CD4-positive, alpha-beta memory T cell (primary cell): ENCODE data around the gene CSNK2B. TPM values are rescaled to one million over a fixed set of nuclear protein-coding genes. Genes with fewer than 3 reads are reported as not detected.

Experiments used
- CTCF ChIA-PET: fragments of 350-600 bp; sonication (Branson Sonifier 250); formaldehyde crosslinking; loops from one replicate; lab custom pipeline; 2021; ENCODE audit warnings: inconsistent platforms; ENCODE audit not compliant: partially characterized antibody; lab: Charles Lee
- POLR2A ChIA-PET: fragments of 350-600 bp; sonication (Branson Sonifier 250); formaldehyde crosslinking; loops from one replicate; lab custom pipeline; 2021; ENCODE audit not compliant: partially characterized antibody; lab: Charles Lee
- DNase-seq, 5 donors: peaks; one replicate each; pipeline versions ENCODE4 v3.0.0 to v3.0.0-alpha.2; 2020 to 2022; ENCODE audit warnings: mixed read lengths in 1 of 5
- H3K27ac ChIP-seq: one replicate; pipeline ENCODE4 v1.7.0; 2013; ENCODE audit warnings: low read depth, low read length
- H3K27me3 ChIP-seq: 2 replicates; pipeline ENCODE4 v1.7.0; 2013; ENCODE audit warnings: mild to moderate bottlenecking, low read length, moderate library complexity; ENCODE audit not compliant: insufficient read depth
- H3K36me3 ChIP-seq: 2 replicates; pipeline ENCODE4 v1.7.0; 2013; ENCODE audit warnings: mild to moderate bottlenecking, low read length, moderate library complexity; ENCODE audit not compliant: insufficient read depth
- H3K4me1 ChIP-seq: 2 replicates; pipeline ENCODE4 v1.7.0; 2013; ENCODE audit warnings: mild to moderate bottlenecking, low read length, moderate library complexity; ENCODE audit not compliant: insufficient read depth
- H3K4me3 ChIP-seq, 2 donors: one replicate each; pipeline ENCODE4 v1.7.0; 2013; ENCODE audit warnings: low read length in 2 of 2, mild to moderate bottlenecking in 1 of 2
- H3K9me3 ChIP-seq, 2 donors: one replicate each; pipeline ENCODE4 v1.7.0; 2013; ENCODE audit warnings: low read length in 2 of 2, control low read depth in 1 of 2; ENCODE audit not compliant: control insufficient read depth in 1 of 2
- H3K27ac Mint-ChIP-seq, 7 donors: one replicate each; pipeline ENCODE4 v1.8.0; 2020 to 2021; ENCODE audit warnings: mixed read lengths in 7 of 7, mild to moderate bottlenecking in 6 of 7, inconsistent platforms in 3 of 7, moderate library complexity in 3 of 7
- H3K27me3 Mint-ChIP-seq, 2 donors: one replicate each; pipeline ENCODE4 v1.8.0; 2020 to 2021; ENCODE audit warnings: mixed read lengths in 2 of 2
- H3K36me3 Mint-ChIP-seq, 2 donors: one replicate each; pipeline ENCODE4 v1.8.0; 2020 to 2021; ENCODE audit warnings: mixed read lengths in 2 of 2, inconsistent platforms in 1 of 2, mild to moderate bottlenecking in 1 of 2
- H3K4me1 Mint-ChIP-seq, 4 donors: one replicate each; pipeline ENCODE4 v1.8.0; 2020 to 2021; ENCODE audit warnings: mixed read lengths in 4 of 4, mild to moderate bottlenecking in 1 of 4
- H3K4me3 Mint-ChIP-seq, 8 donors: one replicate each; pipeline ENCODE4 v1.8.0; 2020 to 2021; ENCODE audit warnings: mixed read lengths in 8 of 8, mild to moderate bottlenecking in 7 of 8, moderate library complexity in 6 of 8, inconsistent platforms in 3 of 8
- H3K9me3 Mint-ChIP-seq, 8 donors: one replicate each; pipeline ENCODE4 v1.8.0; 2020 to 2021; ENCODE audit warnings: mixed read lengths in 8 of 8, mild to moderate bottlenecking in 5 of 8, inconsistent platforms in 3 of 8, moderate library complexity in 1 of 8
- intact Hi-C: fragments of 100-400 bp; cut with micrococcal nuclease; formaldehyde crosslinking; loops from one replicate; pipeline ENCODE4 v1.15.1; 2023
- polyA plus RNA-seq, 2 donors: library from polyadenylated mRNA; unstranded; fragments of 300-500 nt; fragmentation: Illumina TruSeq; gene quantifications; one replicate each; pipeline ENCODE4 v1.2.3, GENCODE V29; 2021
- total RNA-seq, 2 experiments: library from RNA; stranded (reverse); gene quantifications; one replicate each; pipeline ENCODE4 v1.2.3, GENCODE V29; 2021

CSNK2B gene
- total and polyA plus RNA-seq, 4 experiments from 2014 or later, result 141 to 232 (median 166) TPM

DNA sequence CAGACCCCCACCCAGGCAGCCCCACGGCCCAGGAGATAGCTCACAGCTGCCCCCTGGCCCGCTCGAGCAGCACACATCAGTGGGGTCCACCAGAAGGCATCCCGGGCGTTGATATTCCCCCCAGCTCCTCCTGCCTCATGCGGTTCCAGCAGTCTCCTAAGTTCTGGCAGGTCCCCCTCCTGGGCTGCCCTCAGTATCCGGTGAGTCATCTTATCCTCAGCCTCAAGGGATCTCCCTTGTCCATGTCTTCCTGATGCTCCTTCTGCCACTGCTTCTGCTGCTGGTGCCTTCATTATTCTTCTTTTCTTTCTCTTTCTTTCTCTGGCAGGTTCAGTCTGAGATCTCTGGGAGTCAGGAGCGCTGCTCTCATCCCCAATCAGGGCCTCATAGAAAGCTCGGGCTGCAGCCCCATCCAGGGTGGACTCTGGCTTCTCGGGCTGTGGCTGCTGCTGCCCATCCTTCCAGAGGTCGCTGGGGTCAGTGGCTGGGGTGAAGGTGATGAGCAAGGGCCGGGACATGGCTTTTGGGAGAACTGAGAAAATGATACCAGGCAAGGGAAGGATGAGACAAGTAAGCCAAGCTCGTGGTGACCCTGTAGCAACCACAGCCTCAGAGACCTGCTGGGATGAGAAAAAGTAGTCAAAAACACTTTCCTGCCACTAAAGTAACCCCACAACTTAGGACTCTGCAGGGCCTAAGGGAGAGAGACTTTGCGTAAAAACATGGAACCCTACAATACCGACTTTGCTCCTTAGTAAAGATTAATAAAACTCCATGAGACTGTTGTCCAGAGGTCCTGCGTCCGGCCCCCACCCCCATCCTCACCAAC lies 1.7 kb upstream of the CSNK2B start:
- peak overlapping the region; percentile 94 to 100 (median 99) for H3K27ac Mint-ChIP-seq
- Histone ChIP-seq H3K9me3 (no peaks in the 10 kb centered on the region), H3K36me3 (peaks cover 32% of the 10 kb centered on the region), H3K4me1 (peaks cover 68% of the 10 kb centered on the region), H3K27ac (peak overlapping the region; percentile 92), H3K27me3 (no peaks in the 10 kb centered on the region), H3K4me3 (peak overlapping the region; percentile 94 to 96)
- DNase-seq, result peak in 1 of 5 donors; percentile 58
- peaks cover 0 to 2% (median 0%) of the 10 kb centered on the region in 8 donors for H3K9me3 Mint-ChIP-seq
- H3K27me3 Mint-ChIP-seq, result no peaks in the 10 kb centered on the region
- intact Hi-C loops, result loop anchor here (2.0 to 10.0 kb wide), 5 partner anchors 17 to 1541 kb away; partner anchors contain the start of genes AGPAT1, ATP6V1G2, HSD17B8 and LY6G5C
- ChIA-PET CTCF (interaction anchor here (0.8 to 4.6 kb wide), 6 partner anchors 11 to 143 kb away, joined by 3 to 28 read pairs (median 4); partner anchors contain the start of genes APOM, BAG6, LSM2 and TNF), POLR2A (interaction anchor here (0.7 to 8.6 kb wide), 30 partner anchors 11 to 1612 kb away, joined by 3 to 269 read pairs (median 4); partner anchors contain the start of genes ABHD16A, APOM, BAG6 and DDX39B)
- peaks cover 33 to 64% of the 10 kb centered on the region in 2 donors for H3K36me3 Mint-ChIP-seq
- H3K4me3 Mint-ChIP-seq, result peak overlapping the region; percentile 89 to 100 (median 96)
- peaks cover 39 to 82% (median 59%) of the 10 kb centered on the region in 4 donors for H3K4me1 Mint-ChIP-seq

DNA sequence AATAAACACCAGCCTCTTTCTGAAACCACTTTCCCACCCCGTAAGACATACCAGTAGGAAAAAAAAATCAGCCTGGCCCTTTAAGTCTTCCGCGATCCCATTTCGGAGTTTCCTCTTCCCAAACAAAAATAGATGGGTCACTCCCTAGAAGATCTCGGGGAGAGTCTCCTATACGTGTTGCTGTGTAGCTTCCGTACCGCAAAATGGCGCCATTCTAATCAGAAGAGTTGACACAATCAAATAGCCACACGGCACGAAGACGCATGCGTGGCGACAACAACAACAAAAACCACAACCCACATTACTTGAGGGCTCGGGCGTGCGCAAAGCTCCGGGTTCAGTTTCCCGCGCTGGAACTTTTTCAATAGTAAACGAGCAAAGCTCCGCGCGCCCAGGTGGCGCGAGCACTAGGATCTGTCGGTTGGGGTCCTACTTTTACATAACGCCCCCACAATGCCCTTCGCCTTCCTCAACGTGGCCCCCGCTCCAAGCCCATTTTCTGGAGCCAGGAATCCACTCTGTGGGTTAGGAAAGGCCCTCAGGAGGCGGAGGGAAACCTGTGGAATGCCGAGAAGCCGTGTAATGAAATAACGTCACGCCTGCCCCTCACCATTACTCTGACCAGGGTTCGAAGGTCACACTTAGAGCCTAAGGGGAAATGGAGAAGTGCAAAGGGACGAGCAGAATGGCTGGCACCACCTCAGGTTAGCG lies 935 bp upstream of the CSNK2B start, which contains the start of gene GPANK1:
TSS of gene GPANK1 (minus strand) at position 208 of the 711 bp plus-strand sequence. CDS start 519 bp downstream, outside the sequence.
- H3K27ac ChIP-seq, result peak within 1 kb of the TSS; percentile 92
- DNase-seq, result peak; percentile 89 to 96 (median 91)
- H3K4me3 ChIP-seq, result peak within 1 kb of the TSS; percentile 94 to 96
- Mint-ChIP-seq H3K9me3 (peaks cover 0 to 2% (median 0%) of the 10 kb centered on the region in 8 donors), H3K27ac (peak within 1 kb of the TSS; percentile 94 to 100 (median 99)), H3K36me3 (peaks cover 39 to 66% of the 10 kb centered on the region in 2 donors), H3K4me1 (peaks cover 35 to 74% (median 52%) of the 10 kb centered on the region in 4 donors), H3K4me3 (peak within 1 kb of the TSS; percentile 89 to 100 (median 96)), H3K27me3 (no peaks in the 10 kb centered on the region)
- H3K9me3 ChIP-seq, result no peaks in the 10 kb centered on the region
- intact Hi-C loops, result loop anchor here (1.0 to 10.0 kb wide), 13 partner anchors 13 to 1540 kb away; partner anchors contain the start of genes ABHD16A, AGPAT1, ATP6V1G2 and BAG6
- no peaks in the 10 kb centered on the region for H3K27me3 ChIP-seq
- peaks cover 60% of the 10 kb centered on the region for H3K4me1 ChIP-seq
- CTCF ChIA-PET, result interaction anchor here (0.7 to 4.6 kb wide), 6 partner anchors 11 to 142 kb away, joined by 3 to 28 read pairs (median 4); partner anchors contain the start of genes APOM, BAG6, LSM2 and LY6G5C
- POLR2A ChIA-PET, result interaction anchor here (0.7 to 8.6 kb wide), 30 partner anchors 11 to 1611 kb away, joined by 3 to 269 read pairs (median 4); partner anchors contain the start of genes ABHD16A, APOM, BAG6 and DDX39B
- peaks cover 40% of the 10 kb centered on the region for H3K36me3 ChIP-seq

DNA sequence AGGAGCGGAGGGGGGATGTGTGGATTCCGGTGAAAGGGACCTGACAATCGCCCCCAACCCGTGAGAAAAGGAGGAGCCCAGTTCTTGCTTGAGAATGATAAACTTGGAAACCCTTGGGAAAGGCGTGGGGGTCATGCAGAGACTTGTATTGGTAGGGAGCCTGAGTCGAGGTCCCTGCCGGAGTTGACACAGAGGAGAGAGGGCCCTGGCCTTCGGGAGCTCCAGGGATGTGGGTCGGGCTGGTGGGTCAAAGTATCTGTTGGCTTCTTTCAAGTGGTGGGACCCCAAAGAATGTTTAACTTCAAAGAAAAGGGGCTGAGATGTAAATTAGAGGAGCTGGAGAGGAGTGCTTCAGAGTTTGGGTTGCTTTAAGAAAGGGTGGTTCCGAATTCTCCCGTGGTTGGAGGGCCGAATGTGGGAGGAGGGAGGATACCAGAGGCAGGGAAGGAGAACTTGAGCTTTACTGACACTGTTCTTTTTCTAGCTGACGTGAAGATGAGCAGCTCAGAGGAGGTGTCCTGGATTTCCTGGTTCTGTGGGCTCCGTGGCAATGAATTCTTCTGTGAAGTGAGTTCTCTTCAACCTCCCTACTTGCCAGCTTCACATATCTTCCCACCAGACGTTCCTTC lies 571 bp downstream of the CSNK2B start:
- Histone ChIP-seq H3K4me3 (peak overlapping the region; percentile 94 to 96), H3K9me3 (no peaks in the 10 kb centered on the region), H3K4me1 (peaks cover 52% of the 10 kb centered on the region), H3K27me3 (no peaks in the 10 kb centered on the region), H3K27ac (peak overlapping the region; percentile 92), H3K36me3 (peaks cover 55% of the 10 kb centered on the region)
- Mint-ChIP-seq H3K27me3 (no peaks in the 10 kb centered on the region), H3K27ac (peak overlapping the region; percentile 94 to 100 (median 99)), H3K36me3 (peaks cover 47 to 72% of the 10 kb centered on the region in 2 donors), H3K4me1 (peaks cover 29 to 60% (median 45%) of the 10 kb centered on the region in 4 donors), H3K4me3 (peak overlapping the region; percentile 89 to 100 (median 96)), H3K9me3 (no peaks in the 10 kb centered on the region)
- POLR2A ChIA-PET, result interaction anchor here (0.6 to 8.6 kb wide), 11 partner anchors 13 to 236 kb away, joined by 3 to 269 read pairs (median 4); partner anchors contain the start of genes ABHD16A, APOM, BAG6 and HSPA1B
- DNase-seq, result no peak
- intact Hi-C loops, result loop anchor here (5.0 to 10.0 kb wide), 2 partner anchors 231 to 1538 kb away; partner anchors contain the start of genes EHMT2, HSD17B8, RING1 and RXRB
- CTCF ChIA-PET, result interaction anchor here (1.0 to 4.6 kb wide), 3 partner anchors 13 to 164 kb away, joined by 3 to 28 read pairs (median 3); partner anchors contain the start of genes APOM, BAG6 and DDX39B

GRCh38 chr6:31669676-31670075 lies 3.8 kb downstream of the CSNK2B start, which contains the start of gene LY6G5B:
Gene LY6G5B (plus strand): TSS chr6:31669976. CDS start chr6:31670951, 975 bp downstream.
- Histone ChIP-seq H3K27me3 (no peaks in the 10 kb centered on the region), H3K36me3 (peaks cover 66% of the 10 kb centered on the region), H3K4me3 (no peak within 1 kb of the TSS), H3K27ac (no peak within 1 kb of the TSS), H3K4me1 (peaks cover 29% of the 10 kb centered on the region), H3K9me3 (no peaks in the 10 kb centered on the region)
- POLR2A ChIA-PET, result interaction anchor here (3.3 kb wide), 1 partner anchor 18 kb away, joined by 16 read pairs; the partner anchor contains the start of gene BAG6
- no peak for DNase-seq
- H3K27me3 Mint-ChIP-seq, result no peaks in the 10 kb centered on the region
- peak within 1 kb of the TSS in 1 of 8 donors; percentile 39 for H3K4me3 Mint-ChIP-seq
- peaks cover 14 to 32% (median 23%) of the 10 kb centered on the region in 4 donors for H3K4me1 Mint-ChIP-seq
- intact Hi-C loops, result loop anchor here (5.0 to 10.0 kb wide), 2 partner anchors 228 to 1535 kb away; partner anchors contain the start of genes EHMT2, HSD17B8, RING1 and RXRB
- no peaks in the 10 kb centered on the region for H3K9me3 Mint-ChIP-seq
- H3K36me3 Mint-ChIP-seq, result peaks cover 47 to 68% of the 10 kb centered on the region in 2 donors
- CTCF ChIA-PET, result interaction anchor here (2.5 kb wide), 1 partner anchor 11 kb away, joined by 8 read pairs; the partner anchor contains the start of gene LY6G5C
- H3K27ac Mint-ChIP-seq, result peak within 1 kb of the TSS; percentile 13 to 70 (median 57)

DNA sequence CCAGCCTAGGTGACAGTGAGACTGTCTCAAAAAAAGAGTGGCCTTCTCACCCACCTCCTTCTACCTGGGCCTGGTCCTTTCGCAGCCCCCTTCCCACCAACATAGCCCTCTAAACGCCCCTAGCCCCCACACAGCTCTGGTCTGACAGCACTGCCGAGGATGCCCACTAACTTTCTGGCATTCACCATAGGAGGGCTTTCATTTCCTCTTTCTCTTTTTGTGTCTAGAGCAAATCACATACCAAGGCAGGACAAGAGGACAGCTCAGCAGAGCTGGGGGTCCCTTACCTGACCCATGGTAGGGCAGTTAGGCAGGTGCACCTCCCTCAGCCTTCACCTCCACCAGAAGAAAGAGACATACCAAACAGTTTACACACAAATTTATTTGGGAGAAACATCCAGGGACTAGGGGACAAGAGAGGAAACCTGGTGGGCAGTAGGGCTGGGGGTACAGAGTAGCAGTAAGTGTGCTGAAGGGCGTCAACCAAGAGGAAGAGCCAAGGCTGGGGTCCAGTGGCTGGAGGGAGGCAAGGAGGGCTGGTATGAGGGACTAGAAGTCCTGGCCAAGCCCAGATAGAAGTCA lies 10.5 kb downstream of the CSNK2B start:
- Mint-ChIP-seq H3K27ac (peak overlapping the region in 3 of 7 donors; percentile 5 to 89 (median 72)), H3K27me3 (no peaks in the 10 kb centered on the region), H3K4me3 (no peak overlapping the region), H3K9me3 (no peaks in the 10 kb centered on the region), H3K4me1 (peaks cover 8 to 24% (median 12%) of the 10 kb centered on the region in 4 donors), H3K36me3 (peaks cover 11 to 24% of the 10 kb centered on the region in 2 donors)
- intact Hi-C loops, result no loop called here
- POLR2A ChIA-PET, result interaction anchor here (1.4 kb wide), 1 partner anchor 24 kb away, joined by 5 read pairs; the partner anchor contains the start of gene BAG6
- H3K36me3 ChIP-seq, result peaks cover 20% of the 10 kb centered on the region
- no peak overlapping the region for H3K4me3 ChIP-seq
- CTCF ChIA-PET, result no interaction called here
- H3K27ac ChIP-seq, result no peak overlapping the region
- no peaks in the 10 kb centered on the region for H3K27me3 ChIP-seq
- peaks cover 15% of the 10 kb centered on the region for H3K4me1 ChIP-seq
- DNase-seq, result no peak
- H3K9me3 ChIP-seq, result no peaks in the 10 kb centered on the region
